Mesodermal cell (in vitro differentiated cells): ENCODE results near the gene MRPS30. TPM values are rescaled to one million over a fixed set of nuclear protein-coding genes. Genes with fewer than 3 reads are reported as not detected.
"Not testable (repeated sequence)": the region's sequence is repeated elsewhere in the genome, so short reads cannot be mapped to it uniquely, and the experiment has no call there.

Source experiments
- H3K27ac ChIP-seq: 2 replicates; pipeline ENCODE4 v1.7.0; 2013; ENCODE audit warnings: mild to moderate bottlenecking, low read depth, low read length, moderate library complexity; ENCODE audit not compliant: severe bottlenecking
- H3K36me3 ChIP-seq: 2 replicates; pipeline ENCODE4 v1.7.1; 2013; ENCODE audit warnings: mild to moderate bottlenecking, low read length, moderate library complexity; ENCODE audit not compliant: control insufficient read depth, insufficient read depth
- H3K4me1 ChIP-seq: one replicate; pipeline ENCODE4 v1.7.1; 2013; ENCODE audit warnings: mild to moderate bottlenecking, low read length; ENCODE audit not compliant: insufficient read depth, control insufficient read depth, poor library complexity, severe bottlenecking
- H3K4me3 ChIP-seq: 2 replicates; pipeline ENCODE4 v1.7.0; 2013; ENCODE audit warnings: low read length, control low read depth, mild to moderate bottlenecking; ENCODE audit not compliant: insufficient read depth, poor library complexity, severe bottlenecking; ENCODE audit errors: extremely low read depth
- H3K9me3 ChIP-seq: 2 replicates; pipeline ENCODE4 v1.7.1; 2013; ENCODE audit warnings: mild to moderate bottlenecking, low read length, moderate library complexity; ENCODE audit not compliant: control insufficient read depth
- WGBS, 2 experiments: methylation state at CpG; one replicate each; pipeline ENCODE4 v1.1.5; 2013; ENCODE audit warnings: missing lambda C conversion rate in 2 of 2; ENCODE audit not compliant: insufficient coverage in 2 of 2; 5-methylcytosine and 5-hydroxymethylcytosine counted together
- polyA plus RNA-seq, 2 experiments: library from polyadenylated mRNA; stranded (reverse); fragments of 50-300 nt; gene quantifications; one replicate each; pipeline ENCODE4 v1.2.3, GENCODE V29; 2013

MRPS30 gene
- polyA plus RNA-seq (2013, experiment 1 of 2): 42.0 TPM
- polyA plus RNA-seq (2013, experiment 2 of 2): 43.5 TPM

- Histone ChIP-seq H3K4me3 (peak within 1 kb of the TSS; percentile 89), H3K4me1 (no peaks in the 10 kb centered on the region)
- 0% methylated on average over 40 to 45 of the region's 47 CpGs for WGBS, 2 experiments
Observed at GRCh38 chr5:44808435-44809214, at the start of gene MRPS30. MRPS30 (plus strand) TSS chr5:44808947; CDS start chr5:44808963, 16 bp downstream.

GRCh38 chr5:44769200-44769876, 39.4 kb upstream of the MRPS30 start:
- H3K9me3 ChIP-seq: no peaks in the 10 kb centered on the region
- H3K36me3 ChIP-seq: no peaks in the 10 kb centered on the region
- WGBS, 2 experiments: no CpG with 5 or more reads among the region's 2 CpGs
- H3K27ac ChIP-seq: no peak overlapping the region
- H3K4me3 ChIP-seq: no peak overlapping the region
- H3K4me1 ChIP-seq: no peaks in the 10 kb centered on the region

More at GRCh38 chr5:44808435-44809214, at the start of gene MRPS30:
- Histone ChIP-seq H3K36me3 (peaks cover 18% of the 10 kb centered on the region), H3K9me3 (no peaks in the 10 kb centered on the region), H3K27ac (peak within 1 kb of the TSS; percentile 59)

GRCh38 chr5:44769877-44770209, 38.9 kb upstream of the MRPS30 start:
- 91 to 100% methylated on average over 2 to 5 of the region's 5 CpGs for WGBS, 2 experiments
- no peaks in the 10 kb centered on the region for H3K4me1 ChIP-seq
- no peak overlapping the region for H3K27ac ChIP-seq
- no peak overlapping the region for H3K4me3 ChIP-seq
- no peaks in the 10 kb centered on the region for H3K9me3 ChIP-seq
- no peaks in the 10 kb centered on the region for H3K36me3 ChIP-seq

DNA sequence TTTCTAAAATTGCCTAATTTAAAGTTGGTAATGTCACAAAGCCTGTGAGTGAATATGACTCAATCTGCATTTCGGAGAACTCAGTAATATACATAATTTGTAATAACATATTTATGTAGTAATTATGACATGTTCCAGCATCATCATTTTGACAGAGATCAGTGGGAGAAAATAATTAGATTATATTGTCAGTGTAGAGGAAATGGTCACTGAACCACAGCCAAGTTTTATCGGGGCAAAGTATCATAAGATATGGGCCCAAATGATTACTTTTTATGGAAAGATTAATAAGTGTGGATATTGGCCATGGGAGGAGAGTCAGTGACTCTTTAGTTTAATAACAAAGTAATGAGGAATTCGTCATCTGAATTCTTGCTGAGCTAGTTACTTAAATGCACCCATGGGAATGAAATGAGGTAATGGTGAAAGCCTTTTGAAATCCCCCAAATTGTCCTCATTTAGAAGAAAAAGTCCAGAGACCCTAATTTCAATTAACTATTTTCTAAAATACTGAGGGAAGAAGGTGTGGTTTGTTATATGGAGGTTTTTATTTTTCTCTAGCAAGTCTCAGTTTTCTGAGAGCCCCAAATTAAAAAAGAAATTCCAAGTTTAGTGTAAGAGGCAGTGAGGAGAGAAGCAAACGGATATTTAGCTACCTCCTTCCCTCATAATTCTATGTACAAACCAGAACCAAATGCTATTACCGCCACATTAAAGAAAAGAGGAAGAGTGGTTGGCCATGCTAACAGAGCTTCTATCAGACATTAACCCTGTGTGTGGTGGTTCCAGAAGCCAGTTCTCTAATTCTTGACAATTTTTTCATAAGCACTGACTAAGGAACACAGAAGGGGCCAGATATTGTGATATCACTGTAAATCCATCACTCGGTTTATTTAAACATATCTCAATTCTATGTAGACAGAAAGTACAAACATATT, 37.7 kb upstream of the MRPS30 start:
- no peaks in the 10 kb centered on the region for H3K4me1 ChIP-seq
- no peak overlapping the region for H3K27ac ChIP-seq
- no peak overlapping the region for H3K4me3 ChIP-seq
- no peaks in the 10 kb centered on the region for H3K9me3 ChIP-seq
- H3K36me3 ChIP-seq: no peaks in the 10 kb centered on the region
- WGBS, 2 experiments: 80 to 100% methylated on average over 1 to 2 of the region's 6 CpGs

GRCh38 chr5:44772397-44772796, 36.4 kb upstream of the MRPS30 start:
- H3K4me3 ChIP-seq, H3K4me1 ChIP-seq, H3K27ac ChIP-seq, H3K36me3 ChIP-seq, H3K9me3 ChIP-seq: not testable (repeated sequence)
- WGBS, 2 experiments: 95 to 100% methylated on average over 2 to 4 of the region's 11 CpGs

GRCh38 chr5:44774279-44774880, 34.4 kb upstream of the MRPS30 start:
- Histone ChIP-seq H3K4me3 (no peak overlapping the region), H3K4me1 (no peaks in the 10 kb centered on the region), H3K9me3 (no peaks in the 10 kb centered on the region), H3K27ac (no peak overlapping the region), H3K36me3 (no peaks in the 10 kb centered on the region)
- no CpG with 5 or more reads among the region's 1 CpG for WGBS, 2 experiments

- Histone ChIP-seq H3K27ac (no peak overlapping the region), H3K9me3 (no peaks in the 10 kb centered on the region), H3K36me3 (no peaks in the 10 kb centered on the region), H3K4me1 (no peaks in the 10 kb centered on the region), H3K4me3 (no peak overlapping the region)
- WGBS, 2 experiments: 100% methylated on average over 2 of the region's 4 CpGs; no CpG with 5 or more reads in 1 of the 2 experiments
Observed at GRCh38 chr5:44779167-44779566, 29.6 kb upstream of the MRPS30 start.

DNA sequence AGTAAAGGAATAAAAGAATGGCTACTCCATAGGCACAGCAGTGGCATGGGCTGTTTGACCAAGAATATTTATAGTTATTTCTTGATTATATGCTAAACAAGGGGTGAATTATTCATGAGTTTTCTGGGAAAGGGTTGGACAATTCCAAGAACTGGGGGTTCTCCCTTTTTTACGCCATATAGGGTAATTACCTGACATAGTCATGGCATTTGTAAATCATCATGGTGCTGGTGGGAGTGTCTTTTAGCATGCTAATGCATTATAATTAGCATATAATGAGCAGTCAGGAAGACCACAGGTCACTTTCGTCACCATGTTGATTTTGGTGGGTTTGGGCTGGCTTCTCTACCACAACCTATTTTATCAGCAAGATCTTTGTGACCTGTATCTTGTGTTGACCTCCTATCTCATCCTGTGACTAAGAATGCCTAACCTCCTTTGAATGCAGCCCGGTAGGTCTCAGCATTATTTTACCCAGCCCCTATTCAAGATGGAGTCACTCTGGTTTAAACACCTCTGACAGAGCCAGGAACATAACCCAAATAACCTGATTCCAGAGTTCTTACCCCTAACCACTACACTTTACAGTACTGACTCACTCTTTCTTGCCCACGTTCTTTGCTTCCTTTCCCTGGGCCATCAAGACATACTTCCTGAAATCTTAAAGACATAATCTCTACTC, 25.0 kb upstream of the MRPS30 start:
- Histone ChIP-seq H3K4me3 (no peak overlapping the region), H3K9me3 (peaks cover 5% of the 10 kb centered on the region), H3K36me3 (no peaks in the 10 kb centered on the region), H3K27ac (no peak overlapping the region), H3K4me1 (no peaks in the 10 kb centered on the region)
- 90 to 97% methylated on average over 3 of the region's 4 CpGs for WGBS, 2 experiments

- no peak overlapping the region for H3K27ac ChIP-seq
- 60% methylated on average over 1 of the region's 3 CpGs; no CpG with 5 or more reads in 1 of the 2 experiments for WGBS, 2 experiments
- H3K4me3 ChIP-seq: no peak overlapping the region
- H3K9me3 ChIP-seq: peaks cover 9% of the 10 kb centered on the region
- H3K36me3 ChIP-seq: no peaks in the 10 kb centered on the region
- no peaks in the 10 kb centered on the region for H3K4me1 ChIP-seq
Observed at GRCh38 chr5:44787731-44788130, 21.0 kb upstream of the MRPS30 start.
